Gastroesophageal sphincter (tissue), 4 donors: ENCODE results near the gene CYTL1. TPM values are rescaled to one million over a fixed set of nuclear protein-coding genes. Genes with fewer than 3 reads are reported as not detected.

Experiments used
- ATAC-seq: fragments of 150-250 bp; one replicate; pipeline ENCODE4 v1.9.1; 2016; ENCODE audit warnings: mild to moderate bottlenecking, moderate library complexity
- H3K27ac ChIP-seq, 4 donors: fragments of 200-600 bp; sonication (generic) in 3 of 4; 1 replicate in 3 of 4; 2 replicates in 1 of 4; pipeline ENCODE4 v1.5.1; 2016 to 2019
- H3K27me3 ChIP-seq: fragments of 200-600 bp; sonication (generic); one replicate; pipeline ENCODE4 v1.5.1; 2019
- H3K36me3 ChIP-seq, 2 donors: fragments of 200-600 bp; sonication (generic); one replicate each; pipeline ENCODE4 v1.5.1; 2019; ENCODE audit warnings: control low read depth in 1 of 2
- H3K4me1 ChIP-seq, 3 donors: fragments of 200-600 bp; sonication (generic); 1 replicate in 2 of 3; 2 replicates in 1 of 3; pipeline ENCODE4 v1.5.1; 2016 to 2019; ENCODE audit warnings: control low read depth in 2 of 3
- H3K4me3 ChIP-seq, 2 donors: fragments of 200-600 bp; sonication (generic); one replicate each; pipeline ENCODE4 v1.5.1; 2019; ENCODE audit warnings: mild to moderate bottlenecking in 1 of 2, moderate library complexity in 1 of 2
- H3K9me3 ChIP-seq, 3 donors: fragments of 200-600 bp; sonication (generic); one replicate each; pipeline ENCODE4 v1.5.1; 2017 to 2019; ENCODE audit warnings: control low read depth in 2 of 3
- EP300 ChIP-seq: sonication (generic); formaldehyde crosslinking; IDR thresholded peaks from one replicate; pipeline ENCODE4 v1.6.1; 2017; ENCODE audit warnings: antibody characterized with exemption, mild to moderate bottlenecking
- POLR2A ChIP-seq, 2 donors: fragments of 450-650 bp; IDR thresholded peaks; one replicate each; pipeline ENCODE4 v1.6.1; 2017; ENCODE audit warnings: antibody characterized with exemption in 2 of 2, mild to moderate bottlenecking in 2 of 2, moderate library complexity in 1 of 2
- POLR2AphosphoS5 ChIP-seq: sonication (generic); formaldehyde crosslinking; IDR thresholded peaks from one replicate; pipeline ENCODE4 v1.6.1; 2017; ENCODE audit warnings: antibody characterized with exemption
- WGBS, 2 donors: methylation state at CpG; one replicate each; pipeline ENCODE4 v1.1.5; 2018; ENCODE audit warnings: low coverage in 1 of 2; 5-methylcytosine and 5-hydroxymethylcytosine counted together
- total RNA-seq, 4 donors: library from RNA; depleted of rRNA; stranded (reverse); fragments of >200 nt; gene quantifications; one replicate each; pipeline ENCODE4 v1.1.0, GENCODE V29; 2016
- TF ChIP-seq, protein P1 (sequence below), 4 experiments: fragments of 200-600 bp in 2 of 4; fragments of 450-650 bp in 2 of 4; sonication (generic) in 1 of 4; IDR thresholded peaks; one replicate each; pipeline ENCODE4 v1.5.1; 2017 to 2019; ENCODE audit warnings: antibody characterized with exemption in 4 of 4, mild to moderate bottlenecking in 2 of 4, moderate library complexity in 2 of 4

CYTL1 gene
- total RNA-seq, 4 donors from 2014 or later = 1.4 to 5.0 (median 2.3) TPM

- Histone ChIP-seq H3K4me1 (peaks cover 10 to 53% (median 23%) of the 10 kb centered on the region in 3 donors), H3K27ac (peak overlapping the region in 3 of 4 donors; percentile 66 to 67 (median 67)), H3K27me3 (no peaks in the 10 kb centered on the region), H3K4me3 (no peak overlapping the region), H3K36me3 (no peaks in the 10 kb centered on the region), H3K9me3 (no peaks in the 10 kb centered on the region)
- 18 to 22% methylated on average over 8 of the region's 8 CpGs for WGBS, 2 donors
- no peak for ATAC-seq
- TF ChIP-seq, protein P1, sequence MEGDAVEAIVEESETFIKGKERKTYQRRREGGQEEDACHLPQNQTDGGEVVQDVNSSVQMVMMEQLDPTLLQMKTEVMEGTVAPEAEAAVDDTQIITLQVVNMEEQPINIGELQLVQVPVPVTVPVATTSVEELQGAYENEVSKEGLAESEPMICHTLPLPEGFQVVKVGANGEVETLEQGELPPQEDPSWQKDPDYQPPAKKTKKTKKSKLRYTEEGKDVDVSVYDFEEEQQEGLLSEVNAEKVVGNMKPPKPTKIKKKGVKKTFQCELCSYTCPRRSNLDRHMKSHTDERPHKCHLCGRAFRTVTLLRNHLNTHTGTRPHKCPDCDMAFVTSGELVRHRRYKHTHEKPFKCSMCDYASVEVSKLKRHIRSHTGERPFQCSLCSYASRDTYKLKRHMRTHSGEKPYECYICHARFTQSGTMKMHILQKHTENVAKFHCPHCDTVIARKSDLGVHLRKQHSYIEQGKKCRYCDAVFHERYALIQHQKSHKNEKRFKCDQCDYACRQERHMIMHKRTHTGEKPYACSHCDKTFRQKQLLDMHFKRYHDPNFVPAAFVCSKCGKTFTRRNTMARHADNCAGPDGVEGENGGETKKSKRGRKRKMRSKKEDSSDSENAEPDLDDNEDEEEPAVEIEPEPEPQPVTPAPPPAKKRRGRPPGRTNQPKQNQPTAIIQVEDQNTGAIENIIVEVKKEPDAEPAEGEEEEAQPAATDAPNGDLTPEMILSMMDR (IDR thresholded peaks at IDR 0.05) = no peak
- TF ChIP-seq POLR2AphosphoS5 = peak; percentile 21
Measured at GRCh38 chr4:5034206-5034605, 14.9 kb upstream of the CYTL1 start.

DNA sequence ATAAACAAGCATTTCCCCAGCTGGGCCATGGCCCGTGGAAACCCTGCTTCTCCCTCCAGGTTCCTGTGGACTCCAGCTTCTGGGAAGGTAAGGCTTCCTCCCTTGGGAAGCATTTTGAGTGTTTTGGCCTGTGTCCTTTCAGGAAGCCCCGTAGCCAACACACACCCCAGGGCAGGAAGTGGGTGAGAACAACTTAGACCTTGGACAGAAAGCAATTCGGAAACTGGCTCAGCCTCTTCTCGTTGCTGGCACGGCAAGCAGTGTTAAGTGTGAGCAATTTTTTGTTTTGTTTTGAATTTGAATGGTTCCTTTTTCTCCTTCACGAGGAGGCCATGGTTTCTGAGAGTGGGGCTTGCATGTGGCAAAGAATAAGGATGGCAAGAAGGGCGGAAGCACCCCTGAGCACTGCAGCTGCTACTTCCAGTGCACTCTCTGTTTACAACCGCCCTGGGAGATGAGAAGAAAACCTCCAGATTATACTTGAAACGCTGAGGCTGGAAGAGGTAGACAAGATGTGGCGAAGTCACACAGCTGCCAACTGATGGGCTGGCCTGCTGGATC lies 14.1 kb upstream of the CYTL1 start:
- Histone ChIP-seq H3K36me3 (no peaks in the 10 kb centered on the region), H3K27ac (peak overlapping the region in 3 of 4 donors; percentile 66 to 67 (median 67)), H3K27me3 (no peaks in the 10 kb centered on the region), H3K4me3 (no peak overlapping the region), H3K9me3 (no peaks in the 10 kb centered on the region), H3K4me1 (peaks cover 10 to 52% (median 23%) of the 10 kb centered on the region in 3 donors)
- TF ChIP-seq POLR2AphosphoS5 (peak; percentile 41), POLR2A (IDR thresholded peaks at IDR 0.05) (no peak)
- peak; percentile 55 for ATAC-seq
- WGBS, 2 donors = 19 to 27% methylated on average over 5 to 9 of the region's 10 CpGs

GRCh38 chr4:5032813-5033212 lies 13.6 kb upstream of the CYTL1 start:
- WGBS, 2 donors = 50 to 60% methylated on average over 1 to 2 of the region's 5 CpGs
- TF ChIP-seq, protein P1 (IDR thresholded peaks at IDR 0.05) = no peak
- no peak for TF ChIP-seq POLR2A (IDR thresholded peaks at IDR 0.05)
- TF ChIP-seq EP300 = no peak
- no peak for TF ChIP-seq POLR2AphosphoS5
- Histone ChIP-seq H3K4me1 (peaks cover 10 to 47% (median 22%) of the 10 kb centered on the region in 3 donors), H3K27me3 (no peaks in the 10 kb centered on the region), H3K36me3 (no peaks in the 10 kb centered on the region), H3K27ac (peak overlapping the region in 3 of 4 donors; percentile 66 to 67 (median 67)), H3K4me3 (no peak overlapping the region), H3K9me3 (no peaks in the 10 kb centered on the region)
- no peak for ATAC-seq

DNA sequence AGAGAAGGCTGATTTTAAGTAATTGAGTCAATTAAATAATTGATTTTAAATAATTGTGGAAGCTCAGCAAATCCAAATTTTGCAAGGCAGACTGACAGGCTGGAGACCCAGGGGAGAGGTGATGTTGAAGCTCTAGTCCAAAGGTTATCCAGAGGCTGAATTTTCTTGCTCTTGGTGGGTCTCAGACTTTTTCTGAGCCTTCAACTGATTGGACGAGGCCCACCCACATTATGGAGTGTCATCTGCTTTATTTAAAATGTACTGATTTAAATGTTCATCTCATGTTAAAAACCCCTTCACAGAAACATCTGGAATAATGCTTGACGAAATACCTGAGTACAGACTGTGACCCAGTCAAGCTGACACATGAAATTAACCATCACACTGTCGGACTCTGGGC lies 11.7 kb upstream of the CYTL1 start:
- Histone ChIP-seq H3K4me3 (no peak overlapping the region), H3K27ac (no peak overlapping the region), H3K36me3 (no peaks in the 10 kb centered on the region), H3K27me3 (no peaks in the 10 kb centered on the region), H3K9me3 (no peaks in the 10 kb centered on the region), H3K4me1 (peaks cover 10 to 32% (median 17%) of the 10 kb centered on the region in 3 donors)
- TF ChIP-seq POLR2A (IDR thresholded peaks at IDR 0.05) (no peak), POLR2AphosphoS5 (no peak), EP300 (no peak)
- TF ChIP-seq, protein P1 (IDR thresholded peaks at IDR 0.05) = no peak
- WGBS, 2 donors = 77 to 94% methylated on average over 2 to 3 of the region's 3 CpGs
- no peak for ATAC-seq

DNA sequence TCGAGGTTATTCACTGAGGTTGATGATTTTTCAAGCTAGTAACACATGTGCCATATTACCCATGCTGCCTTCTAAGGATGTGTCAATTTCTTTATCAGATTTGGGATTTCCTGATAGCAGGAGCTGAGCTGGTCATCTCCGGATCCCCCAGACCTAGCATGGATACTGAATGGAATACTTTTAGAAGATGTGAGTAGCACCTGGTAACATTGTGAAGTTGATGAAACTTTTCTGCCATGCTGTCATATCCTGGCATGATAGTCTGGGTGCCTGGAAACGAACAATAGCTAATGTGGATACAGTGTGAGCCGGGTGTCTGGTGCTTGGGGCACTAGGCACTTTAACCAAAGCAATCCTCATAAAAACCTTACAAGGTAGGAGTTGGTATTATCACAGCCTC lies 11.0 kb upstream of the CYTL1 start:
- Histone ChIP-seq H3K4me1 (peaks cover 10 to 27% (median 17%) of the 10 kb centered on the region in 3 donors), H3K27ac (no peak overlapping the region), H3K4me3 (no peak overlapping the region), H3K27me3 (no peaks in the 10 kb centered on the region), H3K36me3 (no peaks in the 10 kb centered on the region), H3K9me3 (no peaks in the 10 kb centered on the region)
- TF ChIP-seq, protein P1 (IDR thresholded peaks at IDR 0.05) = no peak
- TF ChIP-seq EP300 (no peak), POLR2AphosphoS5 (no peak), POLR2A (IDR thresholded peaks at IDR 0.05) (no peak)
- WGBS, 2 donors = 73 to 96% methylated on average over 3 to 4 of the region's 4 CpGs
- ATAC-seq = no peak
